HEK293T (cell line): ENCODE measurements around the gene PPP1R14C.

ENCODE experiments used
- CTCF ChIA-PET: fragments of 350-600 bp; formaldehyde crosslinking; extraction: SDS; loops from one replicate; lab custom pipeline; 2021; ENCODE audit warnings: antibody characterized with exemption, inconsistent platforms; lab: Yijun Ruan, JAX
- POLR2A ChIA-PET: fragments of 350-600 bp; formaldehyde crosslinking; extraction: SDS; loops from one replicate; lab custom pipeline; 2020; ENCODE audit warnings: antibody characterized with exemption, inconsistent platforms; lab: Yijun Ruan, JAX
- DNase-seq: peaks from one replicate; pipeline ENCODE4 v3.0.0; 2012; ENCODE audit warnings: mixed read lengths; ENCODE audit errors: extremely low spot score
- ARNT ChIP-seq: fragments of 450-650 bp; IDR thresholded peaks from 2 replicates; pipeline ENCODE4 v1.6.1; 2017; ENCODE audit warnings: mild to moderate bottlenecking
- BHLHE40 ChIP-seq: fragments of 450-650 bp; IDR thresholded peaks from 2 replicates; pipeline ENCODE4 v1.6.1; 2016; ENCODE audit warnings: mild to moderate bottlenecking, moderate library complexity, borderline replicate concordance
- CTBP1 ChIP-seq: fragments of 450-650 bp; IDR thresholded peaks from 2 replicates; pipeline ENCODE4 v1.6.1; 2016; ENCODE audit warnings: borderline replicate concordance
- ELF4 ChIP-seq: fragments of 450-650 bp; IDR thresholded peaks from 2 replicates; pipeline ENCODE4 v1.6.1; 2017; ENCODE audit warnings: antibody characterized with exemption
- FOXA1 ChIP-seq: fragments of 450-650 bp; IDR thresholded peaks from 2 replicates; pipeline ENCODE4 v1.6.1; 2016; ENCODE audit warnings: mild to moderate bottlenecking
- FOXK2 ChIP-seq: fragments of 450-650 bp; IDR thresholded peaks from 2 replicates; pipeline ENCODE4 v1.6.1; 2016; ENCODE audit warnings: mild to moderate bottlenecking
- FOXM1 ChIP-seq: fragments of 450-650 bp; IDR thresholded peaks from 2 replicates; pipeline ENCODE4 v1.6.1; 2017; ENCODE audit warnings: mild to moderate bottlenecking, borderline replicate concordance
- HDGF ChIP-seq: fragments of 450-650 bp; IDR thresholded peaks from 2 replicates; pipeline ENCODE4 v1.6.1; 2017; ENCODE audit warnings: antibody characterized with exemption, borderline replicate concordance
- L3MBTL2 ChIP-seq: fragments of 450-650 bp; conservative IDR thresholded peaks from 2 replicates; pipeline ENCODE4 v1.6.1; 2016; ENCODE audit warnings: mild to moderate bottlenecking
- LEF1 ChIP-seq: fragments of 450-650 bp; IDR thresholded peaks from 2 replicates; pipeline ENCODE4 v1.6.1; 2017; ENCODE audit warnings: mild to moderate bottlenecking, borderline replicate concordance
- NFRKB ChIP-seq: fragments of 450-650 bp; IDR thresholded peaks from 2 replicates; pipeline ENCODE4 v1.6.1; 2016; ENCODE audit warnings: mild to moderate bottlenecking, moderate library complexity
- PKNOX1 ChIP-seq: fragments of 450-650 bp; IDR thresholded peaks from 2 replicates; pipeline ENCODE4 v1.6.1; 2016
- SP1 ChIP-seq: fragments of 450-650 bp; IDR thresholded peaks from 2 replicates; pipeline ENCODE4 v1.6.1; 2017
- SUZ12 ChIP-seq: fragments of 450-650 bp; IDR thresholded peaks from 2 replicates; pipeline ENCODE4 v1.6.1; 2016; ENCODE audit warnings: mild to moderate bottlenecking
- TARDBP ChIP-seq: fragments of 450-650 bp; IDR thresholded peaks from 2 replicates; pipeline ENCODE4 v1.6.1; 2016
- ZNF384 ChIP-seq: fragments of 450-650 bp; IDR thresholded peaks from 2 replicates; pipeline ENCODE4 v1.6.1; 2016

The PPP1R14C gene

GRCh38 chr6:150230164-150230561 is 87.3 kb downstream of the PPP1R14C start:
- CTCF ChIA-PET, result no interaction called here

GRCh38 chr6:150230832-150231524 is 88.1 kb downstream of the PPP1R14C start:
- ChIA-PET POLR2A (no interaction called here), CTCF (no interaction called here)
- DNase-seq, result no peak
- no peak for TF ChIP-seq FOXM1
- TF ChIP-seq CTBP1, result no peak
- TF ChIP-seq L3MBTL2, result no peak
- no peak for TF ChIP-seq SUZ12
- no peak for TF ChIP-seq LEF1
- no peak for TF ChIP-seq FOXA1

More at GRCh38 chr6:150230164-150230561, 87.3 kb downstream of the PPP1R14C start:
- POLR2A ChIA-PET, result no interaction called here
- no peak for DNase-seq
- TF ChIP-seq PKNOX1 (no peak), TARDBP (no peak), FOXK2 (no peak), NFRKB (no peak), HDGF (no peak), FOXM1 (no peak), SUZ12 (no peak), ZNF384 (no peak), ARNT (no peak), CTBP1 (no peak), SP1 (no peak), BHLHE40 (no peak), LEF1 (no peak), L3MBTL2 (no peak), FOXA1 (no peak), ELF4 (no peak)

GRCh38 chr6:150231525-150231850 is 88.6 kb downstream of the PPP1R14C start:
- ChIA-PET CTCF (no interaction called here), POLR2A (no interaction called here)
- TF ChIP-seq ZNF384 (no peak), NFRKB (no peak), CTBP1 (no peak), PKNOX1 (no peak), ARNT (no peak), SP1 (no peak)
- DNase-seq, result no peak

GRCh38 chr6:150233843-150234269 is 91.0 kb downstream of the PPP1R14C start:
- CTCF ChIA-PET, result interaction anchor here (0.6 kb wide), 1 partner anchor 579 kb away, joined by 4 read pairs; no protein-coding TSS in a partner anchor
- TF ChIP-seq ARNT (no peak), CTBP1 (no peak), LEF1 (no peak), SP1 (no peak), NFRKB (no peak), L3MBTL2 (no peak), ELF4 (no peak), SUZ12 (no peak), ZNF384 (no peak), FOXA1 (no peak)
- POLR2A ChIA-PET, result no interaction called here
- DNase-seq, result no peak

GRCh38 chr6:150235218-150235617 is 92.4 kb downstream of the PPP1R14C start:
- ChIA-PET CTCF (no interaction called here), POLR2A (no interaction called here)
- DNase-seq, result no peak
- TF ChIP-seq TARDBP, result no peak

- TF ChIP-seq CTBP1 (no peak), SP1 (no peak), PKNOX1 (no peak), ELF4 (no peak), L3MBTL2 (no peak), ARNT (no peak), FOXM1 (no peak), SUZ12 (no peak), HDGF (no peak), FOXA1 (no peak), TARDBP (no peak), FOXK2 (no peak), ZNF384 (no peak), NFRKB (no peak), BHLHE40 (no peak), LEF1 (no peak)
- ChIA-PET CTCF (interaction anchor here (0.6 kb wide), 1 partner anchor 365 kb away, joined by 3 read pairs; no protein-coding TSS in a partner anchor), POLR2A (no interaction called here)
- no peak for DNase-seq
Observed at GRCh38 chr6:150236114-150236513, 93.3 kb downstream of the PPP1R14C start.

- CTCF ChIA-PET, result no interaction called here
- TF ChIP-seq ARNT (no peak), CTBP1 (no peak), L3MBTL2 (no peak), TARDBP (no peak), NFRKB (no peak), BHLHE40 (no peak), ZNF384 (no peak), LEF1 (no peak), FOXK2 (no peak), SUZ12 (no peak), FOXM1 (no peak), SP1 (no peak), ELF4 (no peak), PKNOX1 (no peak)
- POLR2A ChIA-PET, result no interaction called here
- no peak for DNase-seq
Observed at GRCh38 chr6:150236544-150236943, 93.7 kb downstream of the PPP1R14C start.
